Measurements from ENCODE around the gene DOCK4.

The DOCK4 gene

DNA sequence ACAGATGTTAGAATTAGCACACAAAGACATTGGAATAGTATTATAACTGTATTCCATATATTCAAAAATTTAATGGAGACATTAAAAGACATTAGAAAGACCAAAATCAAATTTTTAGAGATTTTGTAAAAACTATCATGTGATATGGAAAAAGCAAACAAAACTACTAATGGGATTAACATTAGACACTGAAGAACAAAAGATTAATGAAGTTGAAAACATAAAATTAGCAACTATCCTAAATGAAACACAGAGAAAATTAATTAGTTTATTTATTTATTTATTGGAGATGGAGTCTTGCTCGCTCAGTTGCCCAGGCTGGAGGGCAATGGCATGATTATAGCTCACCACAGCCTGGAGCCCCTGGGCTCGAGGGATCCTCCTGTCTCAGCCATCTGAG, 158.8 kb downstream of the DOCK4 start:
- CTCF ChIA-PET, result no interaction called here
- TF ChIP-seq, protein P1, sequence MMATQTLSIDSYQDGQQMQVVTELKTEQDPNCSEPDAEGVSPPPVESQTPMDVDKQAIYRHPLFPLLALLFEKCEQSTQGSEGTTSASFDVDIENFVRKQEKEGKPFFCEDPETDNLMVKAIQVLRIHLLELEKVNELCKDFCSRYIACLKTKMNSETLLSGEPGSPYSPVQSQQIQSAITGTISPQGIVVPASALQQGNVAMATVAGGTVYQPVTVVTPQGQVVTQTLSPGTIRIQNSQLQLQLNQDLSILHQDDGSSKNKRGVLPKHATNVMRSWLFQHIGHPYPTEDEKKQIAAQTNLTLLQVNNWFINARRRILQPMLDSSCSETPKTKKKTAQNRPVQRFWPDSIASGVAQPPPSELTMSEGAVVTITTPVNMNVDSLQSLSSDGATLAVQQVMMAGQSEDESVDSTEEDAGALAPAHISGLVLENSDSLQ (IDR thresholded peaks at IDR 0.05), result no peak
- no peak for TF ChIP-seq ELF4 (IDR thresholded peaks at IDR 0.05)
- no peak for TF ChIP-seq NFRKB (IDR thresholded peaks at IDR 0.05)
- TF ChIP-seq ZNF384 (IDR thresholded peaks at IDR 0.05), result no peak
- no peak for TF ChIP-seq L3MBTL2 (conservative IDR thresholded peaks at IDR 0.05)
- no peak for TF ChIP-seq FOXM1 (IDR thresholded peaks at IDR 0.05; ENCODE audit: borderline replicate concordance)
- TF ChIP-seq LEF1 (IDR thresholded peaks at IDR 0.05; ENCODE audit: borderline replicate concordance), result no peak
- no peak for TF ChIP-seq BHLHE40 (IDR thresholded peaks at IDR 0.05; ENCODE audit: borderline replicate concordance)
- TF ChIP-seq HDGF (IDR thresholded peaks at IDR 0.05; ENCODE audit: borderline replicate concordance), result no peak
- TF ChIP-seq CTBP1 (IDR thresholded peaks at IDR 0.05; ENCODE audit: borderline replicate concordance), result no peak
- no peak for TF ChIP-seq SP1 (IDR thresholded peaks at IDR 0.05)
- TF ChIP-seq SUZ12 (IDR thresholded peaks at IDR 0.05), result no peak
- TF ChIP-seq ARNT (IDR thresholded peaks at IDR 0.05), result no peak
- no peak for TF ChIP-seq FOXA1 (IDR thresholded peaks at IDR 0.05)
- no peak for TF ChIP-seq TARDBP (IDR thresholded peaks at IDR 0.05)
- no peak for TF ChIP-seq FOXK2 (IDR thresholded peaks at IDR 0.05)
- DNase-seq (ENCODE audit: extremely low spot score), result no peak
- POLR2A ChIA-PET, result no interaction called here

DNA sequence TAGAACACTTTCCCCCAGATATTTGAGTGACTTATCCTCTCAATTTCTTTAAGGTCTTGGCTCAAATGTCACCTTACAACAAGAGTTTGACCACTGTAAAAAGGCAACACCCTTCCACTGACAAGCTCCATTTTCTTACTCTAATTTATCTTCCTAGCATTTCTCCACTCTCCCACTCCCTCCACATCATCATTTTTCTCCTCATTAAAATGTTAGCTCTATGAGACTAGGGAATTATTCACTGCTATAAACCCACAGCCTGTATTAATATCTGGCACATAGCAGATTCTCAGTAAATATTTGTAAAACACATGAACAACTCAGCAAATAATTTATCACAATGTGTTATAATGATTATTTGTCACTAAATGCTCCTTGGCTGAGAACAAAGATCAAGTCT, 161.0 kb downstream of the DOCK4 start:
- CTCF ChIA-PET, result no interaction called here

DNA sequence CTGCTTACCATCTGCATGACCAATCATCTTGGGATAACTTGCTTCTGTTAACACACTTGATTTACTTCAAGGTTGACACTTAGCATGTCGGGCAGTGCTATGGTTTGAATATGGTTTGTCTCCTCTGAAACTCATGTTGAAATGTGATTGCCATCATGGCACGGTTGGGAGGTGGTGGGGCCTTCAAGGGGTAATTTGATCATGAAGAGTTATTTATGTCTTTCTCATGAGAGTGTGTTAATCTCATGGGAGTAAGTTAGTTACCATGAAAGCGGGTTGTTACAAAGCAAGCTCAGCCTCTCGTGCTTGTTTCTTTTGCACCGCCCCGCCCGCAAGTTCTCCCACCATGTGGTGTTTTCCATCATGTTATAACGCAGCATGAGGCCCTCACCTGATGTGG, 163.6 kb downstream of the DOCK4 start:
- CTCF ChIA-PET, result no interaction called here
- no peak for TF ChIP-seq SP1 (IDR thresholded peaks at IDR 0.05)
- TF ChIP-seq BHLHE40 (IDR thresholded peaks at IDR 0.05; ENCODE audit: borderline replicate concordance), result no peak
- TF ChIP-seq SUZ12 (IDR thresholded peaks at IDR 0.05), result no peak
- TF ChIP-seq ELF4 (IDR thresholded peaks at IDR 0.05), result no peak
- no peak for TF ChIP-seq CTBP1 (IDR thresholded peaks at IDR 0.05; ENCODE audit: borderline replicate concordance)
- POLR2A ChIA-PET, result no interaction called here
- no peak for DNase-seq (ENCODE audit: extremely low spot score)

More for the DNA sequence above, 161.0 kb downstream of the DOCK4 start:
- no peak for DNase-seq (ENCODE audit: extremely low spot score)
- POLR2A ChIA-PET, result no interaction called here
- TF ChIP-seq BHLHE40 (IDR thresholded peaks at IDR 0.05; ENCODE audit: borderline replicate concordance) (no peak), NFRKB (IDR thresholded peaks at IDR 0.05) (no peak), FOXK2 (IDR thresholded peaks at IDR 0.05) (no peak), ELF4 (IDR thresholded peaks at IDR 0.05) (no peak), TARDBP (IDR thresholded peaks at IDR 0.05) (no peak), SP1 (IDR thresholded peaks at IDR 0.05) (no peak), FOXA1 (IDR thresholded peaks at IDR 0.05) (no peak)
- TF ChIP-seq, protein P1 (IDR thresholded peaks at IDR 0.05), result no peak

DNA sequence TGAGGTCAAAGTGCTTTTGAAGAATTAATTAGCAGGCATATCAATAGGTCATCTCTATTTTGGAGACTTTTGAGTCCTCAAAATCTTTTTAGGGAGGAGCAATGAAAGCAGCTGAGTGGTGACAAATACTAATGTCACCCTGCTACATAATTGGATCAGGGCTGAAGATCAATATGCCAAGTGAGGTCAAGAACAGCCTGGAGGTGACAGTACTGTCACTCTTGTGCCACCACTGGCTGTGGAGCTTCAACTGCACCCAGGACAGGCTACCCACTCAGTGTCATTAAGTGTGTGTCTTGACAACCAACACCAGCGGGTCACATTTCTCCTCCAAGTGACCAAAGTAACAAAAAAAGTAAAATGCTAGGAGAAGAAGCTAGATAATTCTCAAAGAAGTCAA, 167.8 kb downstream of the DOCK4 start:
- no peak for DNase-seq (ENCODE audit: extremely low spot score)
- CTCF ChIA-PET, result no interaction called here
- TF ChIP-seq HDGF (IDR thresholded peaks at IDR 0.05; ENCODE audit: borderline replicate concordance) (no peak), FOXM1 (IDR thresholded peaks at IDR 0.05; ENCODE audit: borderline replicate concordance) (no peak), SUZ12 (IDR thresholded peaks at IDR 0.05) (no peak), ELF4 (IDR thresholded peaks at IDR 0.05) (no peak), FOXK2 (IDR thresholded peaks at IDR 0.05) (no peak), LEF1 (IDR thresholded peaks at IDR 0.05; ENCODE audit: borderline replicate concordance) (no peak), FOXA1 (IDR thresholded peaks at IDR 0.05) (no peak), SP1 (IDR thresholded peaks at IDR 0.05) (no peak), NFRKB (IDR thresholded peaks at IDR 0.05) (no peak), BHLHE40 (IDR thresholded peaks at IDR 0.05; ENCODE audit: borderline replicate concordance) (no peak), ARNT (IDR thresholded peaks at IDR 0.05) (no peak), TARDBP (IDR thresholded peaks at IDR 0.05) (no peak), L3MBTL2 (conservative IDR thresholded peaks at IDR 0.05) (no peak), CTBP1 (IDR thresholded peaks at IDR 0.05; ENCODE audit: borderline replicate concordance) (no peak)
- TF ChIP-seq, protein P1 (IDR thresholded peaks at IDR 0.05), result no peak
- POLR2A ChIA-PET, result no interaction called here

DNA sequence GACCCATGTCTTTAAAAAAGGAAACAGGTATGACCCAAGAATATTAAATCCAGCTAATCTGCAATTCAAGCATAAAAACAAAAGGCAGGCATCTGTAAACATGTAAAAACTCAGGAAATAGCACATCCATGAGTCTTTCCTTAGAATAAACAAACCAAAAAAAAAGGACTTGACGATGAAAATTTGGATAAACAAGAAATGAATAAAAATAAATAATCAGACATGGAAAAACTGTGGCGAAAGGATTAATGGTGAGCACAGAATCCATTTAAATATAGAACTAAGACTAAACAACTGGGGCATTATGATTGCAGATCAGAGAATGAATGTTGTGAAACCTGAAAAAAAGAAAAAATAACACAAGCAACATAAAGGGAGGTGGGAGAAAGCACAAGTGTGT, 170.1 kb downstream of the DOCK4 start:
- ChIA-PET POLR2A (no interaction called here), CTCF (no interaction called here)
- TF ChIP-seq ARNT (IDR thresholded peaks at IDR 0.05) (no peak), NFRKB (IDR thresholded peaks at IDR 0.05) (no peak), ZNF384 (IDR thresholded peaks at IDR 0.05) (no peak), SP1 (IDR thresholded peaks at IDR 0.05) (no peak), BHLHE40 (IDR thresholded peaks at IDR 0.05; ENCODE audit: borderline replicate concordance) (no peak), HDGF (IDR thresholded peaks at IDR 0.05; ENCODE audit: borderline replicate concordance) (no peak), TARDBP (IDR thresholded peaks at IDR 0.05) (no peak), SUZ12 (IDR thresholded peaks at IDR 0.05) (no peak), FOXK2 (IDR thresholded peaks at IDR 0.05) (no peak), FOXM1 (IDR thresholded peaks at IDR 0.05; ENCODE audit: borderline replicate concordance) (no peak), CTBP1 (IDR thresholded peaks at IDR 0.05; ENCODE audit: borderline replicate concordance) (no peak)
- TF ChIP-seq, protein P1 (IDR thresholded peaks at IDR 0.05), result no peak
- DNase-seq (ENCODE audit: extremely low spot score), result no peak

DNA sequence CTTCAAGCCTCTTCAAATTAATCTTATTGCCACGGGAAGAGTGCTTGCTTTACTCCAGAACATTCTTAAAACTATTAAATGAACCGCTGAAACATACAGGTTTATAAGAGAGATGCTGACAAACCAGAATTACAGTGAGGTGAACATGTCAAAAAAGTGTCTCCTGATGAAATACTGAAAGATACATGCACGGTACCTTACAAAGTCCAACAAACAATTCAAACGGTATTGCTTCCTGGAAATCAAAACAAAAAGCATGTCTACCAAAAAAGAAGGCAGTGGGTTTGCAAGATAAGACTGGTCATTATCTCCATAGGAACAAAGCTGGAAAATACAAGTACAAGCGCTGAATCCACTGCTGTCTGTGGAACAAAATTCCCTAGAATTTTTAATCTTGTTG, 174.5 kb downstream of the DOCK4 start:
- ChIA-PET CTCF (interaction anchor here (0.7 kb wide), 1 partner anchor 176 kb away, joined by 3 read pairs; no protein-coding TSS in a partner anchor), POLR2A (no interaction called here)
- TF ChIP-seq FOXM1 (IDR thresholded peaks at IDR 0.05; ENCODE audit: borderline replicate concordance) (no peak), BHLHE40 (IDR thresholded peaks at IDR 0.05; ENCODE audit: borderline replicate concordance) (no peak), ZNF384 (IDR thresholded peaks at IDR 0.05) (no peak), SUZ12 (IDR thresholded peaks at IDR 0.05) (no peak), FOXK2 (IDR thresholded peaks at IDR 0.05) (no peak), L3MBTL2 (conservative IDR thresholded peaks at IDR 0.05) (no peak), NFRKB (IDR thresholded peaks at IDR 0.05) (no peak)
- TF ChIP-seq, protein P1 (IDR thresholded peaks at IDR 0.05), result no peak
- no peak for DNase-seq (ENCODE audit: extremely low spot score)
